Measurements from ENCODE around the gene AVPR2.

The AVPR2 gene

GRCh38 chrX:153884590-153884989 lies 19.9 kb upstream of the AVPR2 start (continued):
- TF ChIP-seq PRDM2 (tag by site-specific recombination; IDR thresholded peaks at IDR 0.05; ENCODE audit: borderline replicate concordance) = no peak
- TF ChIP-seq ZNF16 (tag by site-specific recombination; IDR thresholded peaks at IDR 0.05; ENCODE audit: low read depth) = no peak
- TF ChIP-seq ZNF561 (tag by site-specific recombination; IDR thresholded peaks at IDR 0.05; ENCODE audit: borderline replicate concordance) = no peak
- no peak for TF ChIP-seq ZNF341 (tag by site-specific recombination; IDR thresholded peaks at IDR 0.05; ENCODE audit: low read depth)
- no peak for TF ChIP-seq FEZF1 (tag by site-specific recombination; IDR thresholded peaks at IDR 0.05)
- no peak for TF ChIP-seq PRDM1 (tag by site-specific recombination; IDR thresholded peaks at IDR 0.05)
- TF ChIP-seq ZNF423 (tag by site-specific recombination; IDR thresholded peaks at IDR 0.05) = no peak
- TF ChIP-seq ZFHX2 (tag by site-specific recombination; conservative IDR thresholded peaks at IDR 0.05) = no peak
- TF ChIP-seq, protein P1, sequence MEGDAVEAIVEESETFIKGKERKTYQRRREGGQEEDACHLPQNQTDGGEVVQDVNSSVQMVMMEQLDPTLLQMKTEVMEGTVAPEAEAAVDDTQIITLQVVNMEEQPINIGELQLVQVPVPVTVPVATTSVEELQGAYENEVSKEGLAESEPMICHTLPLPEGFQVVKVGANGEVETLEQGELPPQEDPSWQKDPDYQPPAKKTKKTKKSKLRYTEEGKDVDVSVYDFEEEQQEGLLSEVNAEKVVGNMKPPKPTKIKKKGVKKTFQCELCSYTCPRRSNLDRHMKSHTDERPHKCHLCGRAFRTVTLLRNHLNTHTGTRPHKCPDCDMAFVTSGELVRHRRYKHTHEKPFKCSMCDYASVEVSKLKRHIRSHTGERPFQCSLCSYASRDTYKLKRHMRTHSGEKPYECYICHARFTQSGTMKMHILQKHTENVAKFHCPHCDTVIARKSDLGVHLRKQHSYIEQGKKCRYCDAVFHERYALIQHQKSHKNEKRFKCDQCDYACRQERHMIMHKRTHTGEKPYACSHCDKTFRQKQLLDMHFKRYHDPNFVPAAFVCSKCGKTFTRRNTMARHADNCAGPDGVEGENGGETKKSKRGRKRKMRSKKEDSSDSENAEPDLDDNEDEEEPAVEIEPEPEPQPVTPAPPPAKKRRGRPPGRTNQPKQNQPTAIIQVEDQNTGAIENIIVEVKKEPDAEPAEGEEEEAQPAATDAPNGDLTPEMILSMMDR (tag by site-specific recombination; IDR thresholded peaks at IDR 0.05) = peak; percentile 52
- TF ChIP-seq KLF9 (tag by site-specific recombination; IDR thresholded peaks at IDR 0.05; ENCODE audit: low read depth) = no peak
- TF ChIP-seq KLF1 (tag by site-specific recombination; IDR thresholded peaks at IDR 0.05) = peak; percentile 95

- Histone ChIP-seq H3K36me3 (ENCODE audit: control insufficient read depth in 2 of 2, insufficient read depth in 1 of 2, low read length in 2 of 2) (no peaks in the 10 kb centered on the region), H3K4me1 (ENCODE audit: control insufficient read depth, insufficient read depth, low read length) (no peaks in the 10 kb centered on the region), H3K27ac (ENCODE audit: extremely low read depth, low read depth, low read length) (no peak overlapping the region), H3K9me3 (ENCODE audit: control insufficient read depth, insufficient read depth, low read depth, low read length) (no peaks in the 10 kb centered on the region), H3K4me3 (ENCODE audit: low read depth, low read length) (peak overlapping the region; percentile 8)
- POLR2A ChIA-PET = no interaction called here
- CTCF ChIA-PET = interaction anchor here (0.5 to 1.0 kb wide), 2 partner anchors 64 to 436 kb away, joined by 4 to 6 read pairs; no protein-coding TSS in a partner anchor
- TF ChIP-seq, protein P2, sequence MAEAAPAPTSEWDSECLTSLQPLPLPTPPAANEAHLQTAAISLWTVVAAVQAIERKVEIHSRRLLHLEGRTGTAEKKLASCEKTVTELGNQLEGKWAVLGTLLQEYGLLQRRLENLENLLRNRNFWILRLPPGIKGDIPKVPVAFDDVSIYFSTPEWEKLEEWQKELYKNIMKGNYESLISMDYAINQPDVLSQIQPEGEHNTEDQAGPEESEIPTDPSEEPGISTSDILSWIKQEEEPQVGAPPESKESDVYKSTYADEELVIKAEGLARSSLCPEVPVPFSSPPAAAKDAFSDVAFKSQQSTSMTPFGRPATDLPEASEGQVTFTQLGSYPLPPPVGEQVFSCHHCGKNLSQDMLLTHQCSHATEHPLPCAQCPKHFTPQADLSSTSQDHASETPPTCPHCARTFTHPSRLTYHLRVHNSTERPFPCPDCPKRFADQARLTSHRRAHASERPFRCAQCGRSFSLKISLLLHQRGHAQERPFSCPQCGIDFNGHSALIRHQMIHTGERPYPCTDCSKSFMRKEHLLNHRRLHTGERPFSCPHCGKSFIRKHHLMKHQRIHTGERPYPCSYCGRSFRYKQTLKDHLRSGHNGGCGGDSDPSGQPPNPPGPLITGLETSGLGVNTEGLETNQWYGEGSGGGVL (tag by site-specific recombination; IDR thresholded peaks at IDR 0.05) = peak; percentile 43; the same call in 1 of the 2 replicates
- no peak for TF ChIP-seq ZFP37 (tag by site-specific recombination; IDR thresholded peaks at IDR 0.05)
- peak; percentile 57 for TF ChIP-seq EGR2 (tag by site-specific recombination; IDR thresholded peaks at IDR 0.05; ENCODE audit: low read depth)
- peak; percentile 68; the same call in 1 of the 2 replicates for TF ChIP-seq ZFHX2 (tag by site-specific recombination; conservative IDR thresholded peaks at IDR 0.05)
- no peak for TF ChIP-seq ZNF416 (tag by site-specific recombination; IDR thresholded peaks at IDR 0.05)
- TF ChIP-seq SP3 (tag by site-specific recombination; IDR thresholded peaks at IDR 0.05) = peak; percentile 43; the same call in 1 of the 2 replicates
- peak; percentile 33; the same call in 1 of the 2 replicates for TF ChIP-seq ZBTB8A (tag by site-specific recombination; IDR thresholded peaks at IDR 0.05)
- 0 out of 2 replicates have a peak, but pooled peaks have one; percentile 17 for TF ChIP-seq ZNF335 (tag by site-specific recombination; conservative IDR thresholded peaks at IDR 0.05)
- TF ChIP-seq, protein P3, sequence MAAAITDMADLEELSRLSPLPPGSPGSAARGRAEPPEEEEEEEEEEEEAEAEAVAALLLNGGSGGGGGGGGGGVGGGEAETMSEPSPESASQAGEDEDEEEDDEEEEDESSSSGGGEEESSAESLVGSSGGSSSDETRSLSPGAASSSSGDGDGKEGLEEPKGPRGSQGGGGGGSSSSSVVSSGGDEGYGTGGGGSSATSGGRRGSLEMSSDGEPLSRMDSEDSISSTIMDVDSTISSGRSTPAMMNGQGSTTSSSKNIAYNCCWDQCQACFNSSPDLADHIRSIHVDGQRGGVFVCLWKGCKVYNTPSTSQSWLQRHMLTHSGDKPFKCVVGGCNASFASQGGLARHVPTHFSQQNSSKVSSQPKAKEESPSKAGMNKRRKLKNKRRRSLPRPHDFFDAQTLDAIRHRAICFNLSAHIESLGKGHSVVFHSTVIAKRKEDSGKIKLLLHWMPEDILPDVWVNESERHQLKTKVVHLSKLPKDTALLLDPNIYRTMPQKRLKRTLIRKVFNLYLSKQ (tag by site-specific recombination; IDR thresholded peaks at IDR 0.05; ENCODE audit: borderline replicate concordance) = no peak
- peak; percentile 99 for TF ChIP-seq KLF1 (tag by site-specific recombination; IDR thresholded peaks at IDR 0.05)
- TF ChIP-seq, protein P1 (tag by site-specific recombination; IDR thresholded peaks at IDR 0.05) = no peak
- peak; percentile 16; the same call in 1 of the 2 replicates for TF ChIP-seq ZIC2 (tag by site-specific recombination; IDR thresholded peaks at IDR 0.05)
- peak; percentile 68 for TF ChIP-seq ZBTB17 (tag by site-specific recombination; IDR thresholded peaks at IDR 0.05)
- TF ChIP-seq ZNF776 (tag by site-specific recombination; IDR thresholded peaks at IDR 0.05; ENCODE audit: borderline replicate concordance) = no peak
- TF ChIP-seq GLIS1 (tag by site-specific recombination; IDR thresholded peaks at IDR 0.05) = peak; percentile 69
These were observed 19.2 kb upstream of the AVPR2 start for GRCh38 chrX:153885208-153885787.
